Breast epithelium (tissue), 4 donors: ENCODE results near the gene PRDX5. TPM values are rescaled to one million over a fixed set of nuclear protein-coding genes. Genes with fewer than 3 reads are reported as not detected.
A peak's percentile ranks its signal among the peaks of the same experiment; 100 is the strongest.

Source experiments
- DNase-seq, 2 donors: peaks; one replicate each; pipeline ENCODE4 v3.0.0-alpha.2; 2019; ENCODE audit warnings: low spot score in 2 of 2
- H3K27ac ChIP-seq, 2 donors: fragments of 200-600 bp; sonication (generic) in 1 of 2; one replicate each; pipeline ENCODE4 v1.5.1; 2016 to 2019; ENCODE audit warnings: mild to moderate bottlenecking in 1 of 2
- H3K27me3 ChIP-seq, 2 donors: fragments of 200-600 bp; sonication (generic) in 1 of 2; one replicate each; pipeline versions ENCODE4 v1.5.1 to v1.6.0; 2017 to 2019; ENCODE audit warnings: control low read depth in 1 of 2, mild to moderate bottlenecking in 1 of 2
- H3K36me3 ChIP-seq: fragments of 200-600 bp; one replicate; pipeline ENCODE4 v1.5.1; 2019
- H3K4me1 ChIP-seq, 2 donors: fragments of 200-600 bp; sonication (generic); one replicate each; pipeline ENCODE4 v1.5.1; 2016 to 2019; ENCODE audit warnings: control low read depth in 1 of 2
- H3K4me3 ChIP-seq, 3 donors: fragments of 200-600 bp; sonication (generic); 1 replicate in 2 of 3; 2 replicates in 1 of 3; pipeline ENCODE4 v1.5.1; 2016 to 2019; ENCODE audit warnings: mild to moderate bottlenecking in 3 of 3, moderate library complexity in 2 of 3
- H3K9me3 ChIP-seq, 2 donors: fragments of 200-600 bp; sonication (generic) in 1 of 2; one replicate each; pipeline ENCODE4 v1.5.1; 2016 to 2019; ENCODE audit warnings: control low read depth in 1 of 2
- POLR2A ChIP-seq: fragments of 450-650 bp; IDR thresholded peaks from one replicate; pipeline ENCODE4 v1.6.1; 2016; ENCODE audit warnings: antibody characterized with exemption, mild to moderate bottlenecking, moderate library complexity
- POLR2AphosphoS5 ChIP-seq, 3 donors: sonication (generic); formaldehyde crosslinking; IDR thresholded peaks; one replicate each; pipeline ENCODE4 v1.6.1; 2017; ENCODE audit warnings: antibody characterized with exemption in 3 of 3
- intact Hi-C: fragments of 100-400 bp; cut with DNase I; formaldehyde crosslinking; loops from one replicate; pipeline ENCODE4 v1.15.1; 2023; ENCODE audit warnings: low total_unique reads
- total RNA-seq, 3 donors: library from RNA; depleted of rRNA; stranded (reverse); fragments of >200 nt; gene quantifications; one replicate each; pipeline ENCODE4 v1.1.0, GENCODE V29; 2016
- TF ChIP-seq, protein P1 (sequence below), 3 donors: fragments of 450-650 bp; IDR thresholded peaks; one replicate each; pipeline ENCODE4 v1.5.1; 2016 to 2017; ENCODE audit warnings: antibody characterized with exemption in 3 of 3, mild to moderate bottlenecking in 3 of 3, moderate library complexity in 3 of 3

The PRDX5 gene
- 100 to 1,000 TPM; 241 to 327 (median 262) TPM for total RNA-seq

DNA sequence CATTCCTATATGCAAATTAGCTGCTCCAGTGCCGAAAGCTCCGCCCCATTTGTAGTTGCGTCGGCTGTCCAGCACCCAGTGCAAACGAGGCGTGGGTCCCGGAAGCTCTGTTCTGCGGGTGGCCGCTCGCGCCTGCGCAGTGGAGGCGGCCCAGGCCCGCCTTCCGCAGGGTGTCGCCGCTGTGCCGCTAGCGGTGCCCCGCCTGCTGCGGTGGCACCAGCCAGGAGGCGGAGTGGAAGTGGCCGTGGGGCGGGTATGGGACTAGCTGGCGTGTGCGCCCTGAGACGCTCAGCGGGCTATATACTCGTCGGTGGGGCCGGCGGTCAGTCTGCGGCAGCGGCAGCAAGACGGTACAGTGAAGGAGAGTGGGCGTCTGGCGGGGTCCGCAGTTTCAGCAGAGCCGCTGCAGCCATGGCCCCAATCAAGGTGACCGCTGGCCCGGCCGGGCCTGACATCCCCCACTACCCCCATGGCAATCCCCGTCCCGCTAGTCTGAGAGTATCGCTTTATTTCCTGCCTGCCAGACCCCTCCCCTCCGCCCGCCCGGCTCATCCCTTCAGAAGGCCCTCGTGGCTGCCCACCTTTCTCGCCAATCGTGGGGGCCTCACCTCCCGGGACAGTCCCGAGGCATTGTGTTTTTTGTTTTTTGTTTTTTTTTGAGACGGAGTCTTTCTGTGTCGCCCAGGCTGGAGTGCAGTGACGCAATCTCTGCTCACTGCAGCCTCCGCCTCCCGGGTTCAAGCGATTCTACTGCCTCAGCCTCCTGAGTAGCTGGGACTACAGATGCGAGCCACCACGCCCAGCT is at the start of gene PRDX5:
Gene PRDX5 (plus strand): TSS at position 161 of the 805 bp plus-strand sequence. CDS start 95 bp downstream, at position 256.
- peaks cover 0 to 14% of the 10 kb centered on the region in 2 donors for H3K4me1 ChIP-seq
- DNase-seq, result peak; percentile 94 to 96
- intact Hi-C loops, result no loop called here
- H3K36me3 ChIP-seq, result no peaks in the 10 kb centered on the region
- H3K27me3 ChIP-seq, result no peaks in the 10 kb centered on the region
- TF ChIP-seq POLR2A, result peak; percentile 93
- TF ChIP-seq, protein P1, sequence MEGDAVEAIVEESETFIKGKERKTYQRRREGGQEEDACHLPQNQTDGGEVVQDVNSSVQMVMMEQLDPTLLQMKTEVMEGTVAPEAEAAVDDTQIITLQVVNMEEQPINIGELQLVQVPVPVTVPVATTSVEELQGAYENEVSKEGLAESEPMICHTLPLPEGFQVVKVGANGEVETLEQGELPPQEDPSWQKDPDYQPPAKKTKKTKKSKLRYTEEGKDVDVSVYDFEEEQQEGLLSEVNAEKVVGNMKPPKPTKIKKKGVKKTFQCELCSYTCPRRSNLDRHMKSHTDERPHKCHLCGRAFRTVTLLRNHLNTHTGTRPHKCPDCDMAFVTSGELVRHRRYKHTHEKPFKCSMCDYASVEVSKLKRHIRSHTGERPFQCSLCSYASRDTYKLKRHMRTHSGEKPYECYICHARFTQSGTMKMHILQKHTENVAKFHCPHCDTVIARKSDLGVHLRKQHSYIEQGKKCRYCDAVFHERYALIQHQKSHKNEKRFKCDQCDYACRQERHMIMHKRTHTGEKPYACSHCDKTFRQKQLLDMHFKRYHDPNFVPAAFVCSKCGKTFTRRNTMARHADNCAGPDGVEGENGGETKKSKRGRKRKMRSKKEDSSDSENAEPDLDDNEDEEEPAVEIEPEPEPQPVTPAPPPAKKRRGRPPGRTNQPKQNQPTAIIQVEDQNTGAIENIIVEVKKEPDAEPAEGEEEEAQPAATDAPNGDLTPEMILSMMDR (IDR thresholded peaks at IDR 0.05), result peak; percentile 2 to 32 (median 21)
- peak in 2 of 3 donors; percentile 60 to 85 for TF ChIP-seq POLR2AphosphoS5 (IDR thresholded peaks at IDR 0.05)
- peak within 1 kb of the TSS; percentile 78 to 97 (median 95) for H3K4me3 ChIP-seq
- peak within 1 kb of the TSS; percentile 98 to 99 for H3K27ac ChIP-seq
- H3K9me3 ChIP-seq, result no peaks in the 10 kb centered on the region

DNA sequence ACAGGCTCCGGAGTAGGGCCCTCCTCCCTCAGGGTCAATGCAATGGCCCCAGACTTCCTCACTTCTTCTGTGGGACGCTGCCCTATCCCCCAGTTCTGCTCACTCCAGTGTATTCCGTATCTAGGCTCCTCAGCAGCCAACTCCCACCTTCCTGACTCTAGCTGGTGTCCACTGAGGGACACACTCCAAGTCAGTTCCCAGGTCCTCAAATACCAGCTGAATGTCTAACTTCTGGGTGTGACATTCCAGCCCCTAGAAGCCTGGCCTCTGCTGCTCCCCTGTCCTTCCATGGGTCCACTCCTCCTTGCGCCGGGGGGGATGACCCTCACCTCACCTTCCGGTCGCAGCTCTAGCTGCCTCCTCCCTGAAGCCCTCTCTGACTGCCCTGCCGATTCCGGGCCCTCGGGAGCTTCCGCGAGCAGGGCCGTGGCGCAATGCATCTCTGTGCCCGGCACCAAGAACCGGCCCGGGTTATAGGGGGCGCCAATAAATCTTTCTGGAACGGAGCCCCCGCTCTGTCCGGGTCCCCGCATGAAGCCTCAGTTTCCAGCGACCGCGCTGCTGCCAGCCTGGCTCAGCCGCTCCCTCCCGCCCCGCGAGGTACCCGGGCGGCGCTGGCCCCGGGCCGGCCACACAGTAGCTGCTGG is 48.9 kb upstream of the PRDX5 start:
- peak overlapping the region; percentile 77 to 97 (median 79) for H3K4me3 ChIP-seq
- peak in 1 of 3 donors; percentile 55 for TF ChIP-seq POLR2AphosphoS5 (IDR thresholded peaks at IDR 0.05)
- TF ChIP-seq, protein P1 (IDR thresholded peaks at IDR 0.05), result no peak
- no peaks in the 10 kb centered on the region for H3K9me3 ChIP-seq
- H3K27ac ChIP-seq, result peak overlapping the region; percentile 95 to 100
- peak in 1 of 2 donors; percentile 42 for DNase-seq
- H3K27me3 ChIP-seq, result no peaks in the 10 kb centered on the region
- H3K4me1 ChIP-seq, result peaks cover 6 to 25% of the 10 kb centered on the region in 2 donors
- intact Hi-C loops, result loop anchor here (5.0 kb wide), 1 partner anchor 682 kb away; no protein-coding TSS in a partner anchor
- H3K36me3 ChIP-seq, result no peaks in the 10 kb centered on the region

DNA sequence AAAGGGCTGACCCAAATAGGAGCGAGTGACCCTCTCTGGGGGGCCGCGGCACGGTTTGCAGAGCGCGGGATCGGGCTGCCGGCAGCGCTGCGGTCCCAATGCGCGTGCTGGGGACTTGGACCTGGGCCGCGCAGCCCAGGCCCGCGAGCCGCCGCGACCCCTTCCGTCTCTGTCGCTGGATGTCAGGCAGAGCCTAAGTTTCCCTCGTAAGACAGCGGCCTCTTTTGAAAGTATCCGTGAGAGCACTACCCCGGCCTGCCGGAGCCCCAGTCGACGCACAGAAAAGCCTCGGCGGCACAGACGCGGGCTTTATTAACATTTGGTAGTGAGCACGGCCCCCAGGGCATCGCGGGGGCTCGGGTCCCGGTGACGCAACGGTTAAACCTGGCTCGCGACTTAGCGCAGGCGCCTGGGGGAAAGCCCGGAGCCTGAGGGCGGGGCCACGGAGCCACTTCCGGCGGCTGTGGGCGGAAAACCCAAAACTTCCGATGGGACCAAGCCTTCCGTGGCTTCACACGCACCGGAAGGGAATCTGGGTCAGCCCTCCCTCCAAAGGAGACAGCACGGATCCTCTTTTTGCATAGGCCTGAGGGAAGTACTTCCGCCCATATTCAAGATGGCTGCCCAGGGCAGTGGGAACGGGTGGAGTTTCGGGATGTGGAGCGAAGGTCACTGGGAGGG is 48.2 kb upstream of the PRDX5 start:
- intact Hi-C loops, result loop anchor here (5.0 to 10.0 kb wide), 2 partner anchors 682 to 1995 kb away; partner anchors contain the start of gene SCGB2A2
- H3K27me3 ChIP-seq, result no peaks in the 10 kb centered on the region

DNA sequence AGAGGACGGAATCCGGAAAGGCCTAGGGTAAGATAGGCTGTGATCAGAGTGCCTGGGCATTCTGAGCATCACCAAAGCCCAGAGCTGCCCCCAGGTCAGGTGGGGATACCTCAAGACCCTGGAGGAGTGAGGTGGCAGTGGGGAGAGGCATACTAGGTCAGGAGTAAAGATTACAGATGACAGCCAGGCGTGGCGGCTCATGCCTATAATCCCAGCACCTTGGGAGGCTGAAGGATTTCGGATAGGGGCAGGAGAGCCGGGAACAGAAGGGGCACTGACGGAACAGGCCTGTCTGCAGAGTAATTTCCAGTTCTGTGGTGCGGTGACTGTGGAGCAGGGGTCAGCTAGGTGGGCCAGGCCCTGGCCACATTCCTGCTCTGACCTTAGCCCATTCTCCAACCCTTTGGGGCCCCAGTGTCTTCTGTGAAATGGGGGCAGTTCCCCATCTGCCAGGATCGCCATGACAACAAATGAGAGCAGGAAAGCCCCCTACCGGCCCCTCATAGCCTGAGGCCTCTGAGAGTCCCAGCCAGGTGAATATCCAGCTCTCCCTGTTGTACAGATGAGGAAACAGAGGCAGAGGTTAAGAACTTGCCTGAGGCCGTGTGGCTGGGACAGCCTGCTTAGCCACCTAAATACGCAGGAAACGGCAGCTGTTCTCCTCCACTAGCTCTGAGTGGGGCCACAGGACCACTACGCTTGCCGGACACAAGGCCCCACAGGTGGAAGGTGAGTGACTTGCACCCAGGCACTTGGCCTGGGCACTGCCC is 42.7 kb upstream of the PRDX5 start:
- Histone ChIP-seq H3K4me3 (no peak overlapping the region), H3K9me3 (no peaks in the 10 kb centered on the region), H3K27me3 (no peaks in the 10 kb centered on the region), H3K27ac (no peak overlapping the region), H3K4me1 (peaks cover 0 to 8% of the 10 kb centered on the region in 2 donors), H3K36me3 (no peaks in the 10 kb centered on the region)
- no peak for DNase-seq
- intact Hi-C loops, result loop anchor here (10.0 kb wide), 1 partner anchor 2000 kb away; the partner anchor contains the start of gene SCGB2A2
- TF ChIP-seq POLR2A, result no peak
- TF ChIP-seq, protein P1 (IDR thresholded peaks at IDR 0.05), result no peak
- no peak for TF ChIP-seq POLR2AphosphoS5 (IDR thresholded peaks at IDR 0.05)

More for the DNA sequence above, 48.2 kb upstream of the PRDX5 start:
- DNase-seq, result peak; percentile 95 to 99
- Histone ChIP-seq H3K9me3 (no peaks in the 10 kb centered on the region), H3K4me3 (peak overlapping the region; percentile 77 to 97 (median 79)), H3K27ac (peak overlapping the region; percentile 95 to 100), H3K4me1 (peaks cover 6 to 25% of the 10 kb centered on the region in 2 donors), H3K36me3 (no peaks in the 10 kb centered on the region)
- TF ChIP-seq, protein P1 (IDR thresholded peaks at IDR 0.05), result peak in 1 of 3 donors; percentile 18
- TF ChIP-seq POLR2A (no peak), POLR2AphosphoS5 (IDR thresholded peaks at IDR 0.05) (peak; percentile 86 to 93 (median 92))
